ENCODE measurements around the gene EDEM2. TPM values are rescaled to one million over a fixed set of nuclear protein-coding genes. Genes with fewer than 3 reads are reported as not detected.
"Not testable (repeated sequence)": the region's sequence is repeated elsewhere in the genome, so short reads cannot be mapped to it uniquely, and the experiment has no call there.

EDEM2 gene
- total RNA-seq, 1 experiment from 2014 or later, result 34.7 TPM

DNA sequence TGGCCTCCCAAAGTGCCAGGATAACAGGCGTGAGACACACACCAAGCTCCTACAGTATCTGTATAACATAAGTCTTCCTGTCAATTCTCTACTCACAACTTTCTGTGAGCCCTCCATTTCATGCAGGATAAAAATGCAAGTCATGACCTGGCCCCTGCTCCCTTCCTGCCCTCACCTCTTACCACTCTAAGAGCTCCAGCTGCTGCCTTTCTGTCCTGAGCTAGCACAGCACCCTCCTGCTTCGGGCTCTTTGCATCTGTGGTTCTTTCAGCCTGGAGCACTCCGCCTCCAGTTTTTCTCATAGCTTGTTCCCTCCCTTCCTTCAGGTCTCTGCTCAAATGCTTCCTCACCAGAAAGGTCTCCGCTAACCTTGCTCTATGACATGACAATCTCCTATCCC is 30.9 kb downstream of the EDEM2 start:
- H3K27ac ChIP-seq (ENCODE audit: low read length), result no peak overlapping the region
- H3K4me1 ChIP-seq (ENCODE audit: control insufficient read depth, insufficient read depth, low read length), result no peaks in the 10 kb centered on the region
- H3K36me3 ChIP-seq (ENCODE audit: control insufficient read depth, insufficient read depth, low read length), result no peaks in the 10 kb centered on the region
- H3K4me3 ChIP-seq (ENCODE audit: low read depth in 2 of 2, low read length in 2 of 2), result no peak overlapping the region
- TF ChIP-seq POLR2AphosphoS5 (IDR thresholded peaks at IDR 0.05; ENCODE audit: low read depth, low read length), result no peak
- ChIA-PET CTCF (interaction anchor here (0.5 kb wide), 1 partner anchor 20 kb away, joined by 3 read pairs; no protein-coding TSS in a partner anchor), POLR2A (no interaction called here)
- DNase-seq (ENCODE audit: low read depth, low spot score) (no peak), ATAC-seq (no peak)
- no peaks in the 10 kb centered on the region for H3K9me3 ChIP-seq (ENCODE audit: control insufficient read depth, insufficient read depth, low read depth, low read length)
- intact Hi-C loops (cut with micrococcal nuclease; ENCODE audit: unreplicated experiment) (no loop called here), in situ Hi-C loops (cut with HindIII; ENCODE audit: low pct_unique_long_range_greater_than_20kb, low sequenced_read_pairs) (no loop called here)
- no TSS peak for BruUV-seq (replicated peaks)
- no peaks in the 10 kb centered on the region for H3K27me3 ChIP-seq (ENCODE audit: control insufficient read depth, insufficient read depth, low read length)

DNA sequence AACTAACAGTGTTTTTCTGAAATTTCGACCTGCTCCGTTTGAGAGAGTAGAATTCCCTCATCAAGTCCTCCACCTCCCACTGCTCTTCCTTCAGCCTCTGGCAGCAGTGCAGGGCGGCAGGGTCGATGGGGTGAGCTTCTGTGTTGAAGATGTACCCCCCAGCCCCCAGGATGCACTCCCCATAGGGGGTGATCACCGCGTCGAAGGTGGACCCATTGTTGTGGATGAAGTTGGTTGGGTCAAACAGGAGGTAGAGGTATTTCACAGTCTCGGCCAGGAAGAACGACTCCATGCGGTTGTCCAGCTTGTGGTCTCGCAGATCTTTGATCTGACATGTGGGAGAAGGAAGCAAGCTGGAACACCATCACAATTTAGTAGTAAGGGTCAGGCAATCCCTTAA is 31.5 kb downstream of the EDEM2 start:
- ChIA-PET CTCF (no interaction called here), POLR2A (no interaction called here)
- Histone ChIP-seq H3K27me3 (ENCODE audit: control insufficient read depth, insufficient read depth, low read length) (no peaks in the 10 kb centered on the region), H3K4me1 (ENCODE audit: control insufficient read depth, insufficient read depth, low read length) (no peaks in the 10 kb centered on the region), H3K27ac (ENCODE audit: low read length) (no peak overlapping the region), H3K4me3 (ENCODE audit: low read depth in 2 of 2, low read length in 2 of 2) (no peak overlapping the region), H3K9me3 (ENCODE audit: control insufficient read depth, insufficient read depth, low read depth, low read length) (no peaks in the 10 kb centered on the region), H3K36me3 (ENCODE audit: control insufficient read depth, insufficient read depth, low read length) (no peaks in the 10 kb centered on the region)
- BruUV-seq (replicated peaks), result TSS peak; percentile 67
- ATAC-seq (no peak), DNase-seq (ENCODE audit: low read depth, low spot score) (no peak)
- TF ChIP-seq TCF7L2 (IDR thresholded peaks at IDR 0.05; ENCODE audit: low read depth, low read length) (no peak), SIN3A (IDR thresholded peaks at IDR 0.05; ENCODE audit: borderline replicate concordance, insufficient read depth, low read depth, low read length) (no peak), POLR2AphosphoS5 (IDR thresholded peaks at IDR 0.05; ENCODE audit: low read depth, low read length) (no peak)
- TF ChIP-seq, protein P1, sequence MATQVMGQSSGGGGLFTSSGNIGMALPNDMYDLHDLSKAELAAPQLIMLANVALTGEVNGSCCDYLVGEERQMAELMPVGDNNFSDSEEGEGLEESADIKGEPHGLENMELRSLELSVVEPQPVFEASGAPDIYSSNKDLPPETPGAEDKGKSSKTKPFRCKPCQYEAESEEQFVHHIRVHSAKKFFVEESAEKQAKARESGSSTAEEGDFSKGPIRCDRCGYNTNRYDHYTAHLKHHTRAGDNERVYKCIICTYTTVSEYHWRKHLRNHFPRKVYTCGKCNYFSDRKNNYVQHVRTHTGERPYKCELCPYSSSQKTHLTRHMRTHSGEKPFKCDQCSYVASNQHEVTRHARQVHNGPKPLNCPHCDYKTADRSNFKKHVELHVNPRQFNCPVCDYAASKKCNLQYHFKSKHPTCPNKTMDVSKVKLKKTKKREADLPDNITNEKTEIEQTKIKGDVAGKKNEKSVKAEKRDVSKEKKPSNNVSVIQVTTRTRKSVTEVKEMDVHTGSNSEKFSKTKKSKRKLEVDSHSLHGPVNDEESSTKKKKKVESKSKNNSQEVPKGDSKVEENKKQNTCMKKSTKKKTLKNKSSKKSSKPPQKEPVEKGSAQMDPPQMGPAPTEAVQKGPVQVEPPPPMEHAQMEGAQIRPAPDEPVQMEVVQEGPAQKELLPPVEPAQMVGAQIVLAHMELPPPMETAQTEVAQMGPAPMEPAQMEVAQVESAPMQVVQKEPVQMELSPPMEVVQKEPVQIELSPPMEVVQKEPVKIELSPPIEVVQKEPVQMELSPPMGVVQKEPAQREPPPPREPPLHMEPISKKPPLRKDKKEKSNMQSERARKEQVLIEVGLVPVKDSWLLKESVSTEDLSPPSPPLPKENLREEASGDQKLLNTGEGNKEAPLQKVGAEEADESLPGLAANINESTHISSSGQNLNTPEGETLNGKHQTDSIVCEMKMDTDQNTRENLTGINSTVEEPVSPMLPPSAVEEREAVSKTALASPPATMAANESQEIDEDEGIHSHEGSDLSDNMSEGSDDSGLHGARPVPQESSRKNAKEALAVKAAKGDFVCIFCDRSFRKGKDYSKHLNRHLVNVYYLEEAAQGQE (IDR thresholded peaks at IDR 0.05; ENCODE audit: insufficient read depth in 1 of 2, low read depth in 2 of 2, low read length in 1 of 2), result no peak
- TF ChIP-seq, protein P2, sequence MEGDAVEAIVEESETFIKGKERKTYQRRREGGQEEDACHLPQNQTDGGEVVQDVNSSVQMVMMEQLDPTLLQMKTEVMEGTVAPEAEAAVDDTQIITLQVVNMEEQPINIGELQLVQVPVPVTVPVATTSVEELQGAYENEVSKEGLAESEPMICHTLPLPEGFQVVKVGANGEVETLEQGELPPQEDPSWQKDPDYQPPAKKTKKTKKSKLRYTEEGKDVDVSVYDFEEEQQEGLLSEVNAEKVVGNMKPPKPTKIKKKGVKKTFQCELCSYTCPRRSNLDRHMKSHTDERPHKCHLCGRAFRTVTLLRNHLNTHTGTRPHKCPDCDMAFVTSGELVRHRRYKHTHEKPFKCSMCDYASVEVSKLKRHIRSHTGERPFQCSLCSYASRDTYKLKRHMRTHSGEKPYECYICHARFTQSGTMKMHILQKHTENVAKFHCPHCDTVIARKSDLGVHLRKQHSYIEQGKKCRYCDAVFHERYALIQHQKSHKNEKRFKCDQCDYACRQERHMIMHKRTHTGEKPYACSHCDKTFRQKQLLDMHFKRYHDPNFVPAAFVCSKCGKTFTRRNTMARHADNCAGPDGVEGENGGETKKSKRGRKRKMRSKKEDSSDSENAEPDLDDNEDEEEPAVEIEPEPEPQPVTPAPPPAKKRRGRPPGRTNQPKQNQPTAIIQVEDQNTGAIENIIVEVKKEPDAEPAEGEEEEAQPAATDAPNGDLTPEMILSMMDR (IDR thresholded peaks at IDR 0.05), result no peak
- in situ Hi-C loops (cut with HindIII; ENCODE audit: low pct_unique_long_range_greater_than_20kb, low sequenced_read_pairs), result no loop called here
- intact Hi-C loops (cut with micrococcal nuclease; ENCODE audit: unreplicated experiment), result no loop called here

DNA sequence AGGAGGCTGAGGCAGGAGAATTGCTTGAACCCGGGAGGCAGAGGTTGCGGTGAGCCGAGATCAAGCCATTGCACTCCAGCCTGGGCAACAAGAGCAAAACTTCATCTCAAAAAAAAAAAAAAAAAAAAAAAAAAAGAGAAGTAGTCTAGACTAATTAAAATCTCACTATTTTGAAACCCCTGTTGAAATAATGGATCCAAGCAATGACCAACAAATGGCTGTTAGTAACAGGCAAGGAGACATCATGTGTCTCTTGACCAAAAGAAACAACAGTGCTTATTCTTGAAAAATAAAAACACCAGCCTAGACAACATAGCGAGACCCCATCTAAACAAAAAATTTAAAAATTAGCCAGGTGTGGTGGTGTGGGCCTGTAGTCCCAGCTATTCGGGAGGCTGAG is 34.9 kb downstream of the EDEM2 start:
- H3K36me3 ChIP-seq (ENCODE audit: control insufficient read depth, insufficient read depth, low read length); DNase-seq (ENCODE audit: low read depth, low spot score); ATAC-seq; H3K4me3 ChIP-seq (ENCODE audit: low read depth in 2 of 2, low read length in 2 of 2); H3K9me3 ChIP-seq (ENCODE audit: control insufficient read depth, insufficient read depth, low read depth, low read length); BruUV-seq (replicated peaks); POLR2A ChIA-PET; intact Hi-C loops (cut with micrococcal nuclease; ENCODE audit: unreplicated experiment); H3K27ac ChIP-seq (ENCODE audit: low read length); in situ Hi-C loops (cut with HindIII; ENCODE audit: low pct_unique_long_range_greater_than_20kb, low sequenced_read_pairs); H3K4me1 ChIP-seq (ENCODE audit: control insufficient read depth, insufficient read depth, low read length); CTCF ChIA-PET; H3K27me3 ChIP-seq (ENCODE audit: control insufficient read depth, insufficient read depth, low read length): not testable (repeated sequence)

Measured in Panc1 (cell line).